T-helper 9 cell (primary cell): ENCODE data around the gene ZNF146.
"Not testable (repeated sequence)": the region's sequence is repeated elsewhere in the genome, so short reads cannot be mapped to it uniquely, and the experiment has no call there.

Experiments
- DNase-seq: peaks from one replicate; pipeline ENCODE4 v3.0.0-alpha.2; 2020

ZNF146 gene

GRCh38 chr19:36236304-36236945, 21.5 kb downstream of the ZNF146 start:
- no peak for DNase-seq

GRCh38 chr19:36236946-36237310, 22.0 kb downstream of the ZNF146 start:
- DNase-seq, result no peak

DNA sequence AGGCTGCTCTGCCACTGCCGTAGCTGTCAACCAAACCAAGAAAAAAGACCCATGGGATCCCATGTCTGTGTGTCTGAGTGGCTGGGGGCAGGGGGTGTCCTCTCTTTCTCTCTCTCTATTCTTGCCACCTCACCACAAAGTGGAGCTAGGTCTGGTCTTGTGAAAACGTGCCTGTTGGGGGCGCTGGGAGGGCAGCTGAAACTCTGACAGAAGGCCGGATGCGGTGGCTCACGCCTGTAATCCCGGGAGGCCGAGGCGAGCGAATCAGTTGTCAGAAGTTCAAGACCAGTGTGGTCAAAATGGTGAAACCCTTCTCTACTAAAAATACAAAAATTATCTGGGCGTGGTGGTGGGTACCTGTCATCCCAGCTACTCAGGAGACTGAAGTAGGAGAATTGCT, 29.2 kb downstream of the ZNF146 start:
- no peak for DNase-seq

DNA sequence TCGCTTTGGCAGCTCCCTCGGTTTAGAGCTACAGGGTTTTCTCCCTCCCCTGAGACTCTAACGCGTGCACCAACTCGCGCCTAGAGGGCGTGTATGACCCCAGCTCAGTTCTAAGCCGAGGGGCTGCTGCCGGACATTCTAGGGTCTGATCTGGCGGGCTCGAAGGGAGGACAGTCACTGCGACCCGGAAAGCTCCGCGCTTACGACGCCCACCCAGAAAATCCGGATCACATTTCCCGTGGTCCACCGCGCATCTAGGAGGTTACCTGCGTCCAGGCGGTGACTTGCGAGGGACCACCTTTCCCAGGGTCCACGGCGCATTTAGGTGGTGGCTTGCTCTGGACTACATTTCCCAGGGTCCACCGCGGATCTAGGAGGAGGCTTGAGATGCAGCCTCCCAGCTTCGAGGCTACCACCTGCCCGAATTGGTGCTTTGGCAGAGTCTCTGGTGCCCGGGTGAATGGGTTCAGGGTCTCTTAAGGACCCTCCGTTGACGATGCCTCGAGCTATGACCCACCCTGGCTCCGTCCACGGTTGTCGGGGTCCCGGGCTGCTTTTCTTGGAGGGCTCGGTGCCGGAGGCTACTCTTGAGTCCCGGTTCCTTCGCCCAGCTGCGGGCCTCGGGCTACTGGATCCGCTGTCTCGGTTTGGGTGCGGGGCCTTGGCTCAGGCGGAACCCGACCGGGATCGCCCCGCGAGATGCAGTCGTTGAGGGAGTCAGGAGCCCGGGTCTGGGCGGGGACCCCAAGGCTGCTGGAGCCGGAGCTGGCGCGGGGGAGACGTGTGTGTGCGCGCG, 30.5 kb downstream of the ZNF146 start:
- DNase-seq, result no peak

- DNase-seq, result no peak
Measured at GRCh38 chr19:36246006-36246481, 31.1 kb downstream of the ZNF146 start.

- no peak for DNase-seq
Measured at GRCh38 chr19:36252047-36252446, 37.1 kb downstream of the ZNF146 start.

DNA sequence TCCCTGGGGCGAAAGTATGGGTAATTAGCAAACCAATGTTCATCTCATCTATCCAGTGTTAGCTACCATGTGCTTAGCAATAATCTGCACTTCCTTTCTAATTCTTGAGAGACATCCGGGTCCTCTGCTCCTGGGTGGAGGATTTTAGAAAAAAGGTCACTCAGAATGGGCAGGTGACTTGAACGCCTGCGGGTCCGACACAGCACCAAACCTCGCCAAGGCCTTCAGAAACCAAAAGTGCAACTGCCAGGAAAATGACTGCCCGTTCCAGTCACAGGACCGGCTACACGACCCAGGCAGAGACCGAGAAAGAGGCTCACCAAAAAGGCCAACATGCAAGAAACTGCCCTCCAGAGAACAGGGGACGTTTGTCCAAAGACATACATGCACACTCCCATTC, 39.9 kb downstream of the ZNF146 start:
- no peak for DNase-seq

GRCh38 chr19:36255316-36255715, 40.4 kb downstream of the ZNF146 start:
- no peak for DNase-seq

DNA sequence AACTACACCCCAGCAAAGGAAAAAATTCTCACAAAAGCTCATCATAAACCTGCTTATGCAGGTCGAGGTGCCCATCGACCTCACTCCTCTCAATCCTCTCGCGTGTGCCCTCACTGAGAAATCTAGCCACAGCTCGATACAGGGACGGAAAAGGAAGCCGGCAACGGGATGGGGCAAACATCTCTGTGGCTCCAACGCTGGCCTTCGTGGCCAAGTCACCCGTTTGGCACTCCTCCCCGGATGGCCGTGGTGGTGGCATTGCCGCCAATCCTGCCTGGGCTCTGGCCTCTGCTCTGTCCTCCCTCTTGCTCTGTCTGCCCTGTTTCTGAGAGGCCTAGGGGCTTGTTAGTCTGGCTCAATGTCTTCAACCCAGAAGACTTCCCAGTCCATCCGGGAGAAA, 41.2 kb downstream of the ZNF146 start:
- DNase-seq, result no peak

- DNase-seq, result no peak
Measured at GRCh38 chr19:36256853-36257519, 42.1 kb downstream of the ZNF146 start.

DNA sequence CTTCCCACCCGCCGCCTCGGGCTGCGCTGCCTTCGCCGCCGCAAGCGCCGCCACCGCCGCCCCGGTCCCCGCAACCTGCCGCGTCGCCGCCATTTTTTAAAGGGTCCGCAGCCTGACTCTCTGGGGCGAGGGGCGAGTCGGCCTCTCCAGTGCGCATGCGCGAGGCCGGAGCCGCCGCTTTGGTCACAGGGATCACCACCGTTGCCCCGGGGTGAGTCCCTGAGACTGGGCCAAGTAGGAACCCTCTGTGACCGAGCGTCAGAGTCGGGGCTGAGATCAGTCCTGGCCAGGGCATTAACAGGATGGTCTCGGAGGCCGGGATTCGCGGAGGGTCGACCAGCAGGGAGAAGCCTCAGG, 42.6 kb downstream of the ZNF146 start:
- DNase-seq, result no peak

GRCh38 chr19:36258028-36258875, 43.3 kb downstream of the ZNF146 start:
- DNase-seq, result no peak

- no peak for DNase-seq
Measured at GRCh38 chr19:36259211-36259610, 44.3 kb downstream of the ZNF146 start.

GRCh38 chr19:36265064-36265463, 50.2 kb downstream of the ZNF146 start:
- DNase-seq, result no peak

DNA sequence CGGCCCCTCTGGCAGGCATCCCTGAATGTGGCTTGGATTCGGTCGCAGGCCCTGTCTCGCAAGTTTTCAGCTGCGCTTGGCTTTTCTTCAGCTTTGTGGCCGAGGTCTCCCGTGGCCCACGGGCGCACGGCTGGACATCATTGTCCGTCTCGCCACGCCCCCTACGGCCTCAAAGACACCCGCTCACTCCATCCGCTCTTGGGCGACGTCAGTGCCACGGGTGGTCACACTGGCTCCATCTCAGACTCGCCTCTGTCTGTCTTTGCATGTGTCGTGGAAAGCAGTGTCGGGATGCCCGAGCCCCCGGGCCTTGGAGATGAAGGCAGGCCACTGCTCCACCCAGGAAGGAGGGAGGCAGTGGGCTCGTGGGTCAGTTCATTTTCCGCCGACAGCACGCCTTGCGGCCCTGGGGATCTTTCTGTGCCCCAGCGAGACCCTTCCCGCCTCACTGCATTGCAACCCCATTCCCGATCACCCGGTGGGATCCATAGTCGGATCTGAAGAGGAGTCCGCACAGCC, 51.0 kb downstream of the ZNF146 start:
- no peak for DNase-seq

DNA sequence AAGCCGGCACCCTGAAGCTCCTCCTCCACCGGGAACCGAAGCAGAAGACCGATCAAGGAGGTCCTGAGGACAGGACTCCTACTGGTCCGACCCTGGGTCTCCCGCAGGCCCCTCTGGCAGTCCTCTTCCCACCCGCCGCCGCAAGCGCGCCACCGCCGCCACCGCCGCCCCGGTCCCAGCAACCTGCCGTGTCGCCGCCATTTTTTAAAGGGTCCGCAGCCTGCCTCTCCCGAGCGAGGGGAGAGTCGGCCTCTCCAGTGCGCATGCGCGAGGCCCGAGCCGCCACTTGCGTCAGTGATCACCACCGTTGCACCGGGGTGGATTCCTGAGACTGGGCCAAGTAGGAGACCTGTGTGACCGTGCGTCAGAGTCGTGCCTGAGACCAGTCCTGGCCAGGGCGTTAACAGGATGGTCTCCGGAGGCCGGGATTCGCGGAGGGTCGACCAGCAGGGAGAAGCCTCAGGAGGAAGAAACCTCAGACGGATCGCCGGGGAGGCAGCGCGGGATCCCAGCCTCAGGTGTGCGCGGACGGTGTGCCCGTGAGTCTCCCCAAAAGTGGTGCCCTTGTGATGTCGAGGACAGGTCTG, 51.6 kb downstream of the ZNF146 start:
- no peak for DNase-seq

GRCh38 chr19:36267061-36267845, 52.3 kb downstream of the ZNF146 start:
- no peak for DNase-seq

DNA sequence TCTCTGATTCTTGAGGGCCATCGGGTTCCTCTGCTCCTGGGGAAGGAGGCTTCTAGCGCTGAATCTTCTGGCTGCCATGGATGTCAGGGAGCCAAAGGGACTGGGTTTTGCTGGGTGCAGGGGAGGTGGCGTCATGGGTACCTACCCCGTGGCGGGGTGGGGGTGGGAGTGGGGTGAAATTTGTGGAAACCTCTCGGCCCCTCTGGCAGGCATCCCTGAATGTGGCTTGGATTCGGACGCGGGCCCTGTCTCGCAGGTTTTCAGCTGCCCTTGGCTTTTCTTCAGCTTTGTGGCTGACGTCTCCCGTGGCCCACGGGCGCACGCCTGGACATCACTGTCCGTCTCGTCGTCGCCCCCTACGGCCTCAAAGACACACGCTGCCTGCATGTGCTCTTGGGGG, 53.2 kb downstream of the ZNF146 start:
- DNase-seq, result not testable (repeated sequence)

GRCh38 chr19:36268591-36268990, 53.7 kb downstream of the ZNF146 start:
- not testable (repeated sequence) for DNase-seq

DNA sequence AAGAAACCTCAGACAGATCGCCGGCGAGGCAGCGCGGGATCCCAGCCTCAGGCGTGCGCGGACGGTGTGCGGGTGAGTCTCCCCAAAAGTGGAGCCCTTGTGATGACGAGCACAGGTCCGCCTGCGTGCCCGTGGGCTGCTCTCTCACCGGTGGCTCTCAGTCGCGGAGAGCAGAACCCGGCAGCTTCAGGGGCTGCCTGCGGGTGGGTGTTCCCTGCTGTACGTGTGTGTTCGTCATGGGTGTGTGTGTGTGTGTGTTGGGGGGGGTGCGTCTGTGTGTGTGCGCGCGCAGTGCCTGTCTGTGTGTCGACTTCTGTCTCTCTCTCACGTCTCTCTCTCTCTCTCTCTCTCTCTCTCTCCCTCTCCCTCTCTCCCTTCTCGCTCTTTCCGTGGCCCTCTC, 54.4 kb downstream of the ZNF146 start:
- DNase-seq, result not testable (repeated sequence)
